CD4-positive, alpha-beta T cell treated with Interleukin-4 for 4 hours (primary cell): ENCODE results near the gene MYDGF.
"Not testable (repeated sequence)": the region's sequence is repeated elsewhere in the genome, so short reads cannot be mapped to it uniquely, and the experiment has no call there.

ENCODE experiments used
- DNase-seq: peaks from one replicate; pipeline ENCODE4 v3.0.0-alpha.2; 2020

MYDGF gene

GRCh38 chr19:4699826-4700692, 29.9 kb upstream of the MYDGF start:
- DNase-seq, result no peak

- no peak for DNase-seq
These were observed 27.2 kb upstream of the MYDGF start for GRCh38 chr19:4697304-4697703.

DNA sequence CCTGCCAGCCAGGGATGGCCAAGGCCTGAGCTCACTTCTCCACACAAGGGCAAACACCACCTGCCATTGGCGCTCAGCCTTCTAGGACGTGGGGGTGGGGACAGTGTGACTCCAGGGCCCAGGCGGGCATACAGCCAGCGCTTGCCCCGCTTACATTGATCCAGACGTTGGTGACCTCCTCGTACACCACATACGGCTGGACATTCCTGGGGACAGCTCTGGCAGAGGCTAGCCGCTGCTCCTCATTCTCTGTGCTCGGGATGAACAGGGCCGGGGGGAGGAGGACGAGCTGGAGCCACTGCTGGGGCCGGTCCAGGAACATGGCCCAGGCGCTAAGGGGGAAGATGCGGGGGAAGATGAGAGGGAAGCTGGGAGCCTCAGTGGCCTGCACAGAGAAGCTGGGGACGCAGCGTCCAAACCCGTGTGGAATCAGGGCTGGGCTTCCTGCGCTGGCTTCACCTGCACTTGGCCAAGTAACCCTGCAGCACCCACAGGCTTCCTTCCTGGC, 25.1 kb upstream of the MYDGF start:
- DNase-seq, result no peak

DNA sequence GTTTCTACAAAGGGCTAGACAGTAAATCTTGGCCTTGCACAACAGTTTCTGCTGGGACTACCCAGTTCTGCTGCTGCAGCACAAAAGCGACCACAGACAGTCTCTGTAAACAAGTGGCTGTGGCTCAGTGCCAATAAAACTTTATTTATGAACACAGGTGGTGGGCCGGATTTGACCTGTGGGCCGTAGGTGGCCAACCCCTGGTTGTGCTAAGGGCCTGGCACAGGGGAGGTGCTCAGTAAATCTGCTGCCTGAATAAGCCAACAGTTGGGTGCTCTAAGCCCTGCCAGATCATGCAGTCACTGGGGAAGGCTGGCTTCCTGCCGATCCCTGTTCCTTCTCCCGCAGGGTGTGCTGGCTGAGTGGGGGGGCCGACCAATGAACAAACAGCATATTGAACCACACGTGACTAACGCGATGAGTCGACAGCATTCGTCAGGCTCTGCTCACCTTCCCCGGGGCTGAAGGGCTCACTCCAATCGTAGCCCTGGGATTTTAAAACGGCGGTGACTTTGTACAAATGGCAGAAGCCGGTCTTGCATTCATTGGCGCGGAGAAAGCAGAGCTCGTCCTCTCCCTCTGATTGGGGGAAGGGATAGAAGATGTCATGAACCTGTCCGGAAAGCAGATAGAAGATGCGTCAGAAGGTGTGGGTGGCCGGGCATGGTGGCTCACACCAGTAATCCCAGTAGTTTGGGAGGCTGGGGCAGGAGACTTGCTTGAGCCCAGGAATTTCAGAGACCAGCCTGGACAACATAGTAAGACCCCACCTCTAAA, 24.3 kb upstream of the MYDGF start:
- no peak for DNase-seq

- DNase-seq, result no peak
These were observed 23.5 kb upstream of the MYDGF start for GRCh38 chr19:4693471-4694121.

DNA sequence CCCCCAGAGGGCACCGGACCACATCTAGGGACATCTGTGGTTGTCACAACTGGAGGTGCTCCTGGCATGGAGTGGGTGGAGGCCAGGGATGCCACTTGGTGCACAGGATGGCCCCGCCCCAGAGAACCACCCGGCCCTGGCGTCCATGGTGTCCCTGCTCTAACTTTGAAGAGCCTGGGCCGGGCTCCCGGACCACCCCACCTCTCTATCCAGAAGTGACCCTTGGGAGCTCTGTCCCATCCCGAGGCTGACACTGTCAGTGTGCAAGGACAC, 22.9 kb upstream of the MYDGF start:
- no peak for DNase-seq

DNA sequence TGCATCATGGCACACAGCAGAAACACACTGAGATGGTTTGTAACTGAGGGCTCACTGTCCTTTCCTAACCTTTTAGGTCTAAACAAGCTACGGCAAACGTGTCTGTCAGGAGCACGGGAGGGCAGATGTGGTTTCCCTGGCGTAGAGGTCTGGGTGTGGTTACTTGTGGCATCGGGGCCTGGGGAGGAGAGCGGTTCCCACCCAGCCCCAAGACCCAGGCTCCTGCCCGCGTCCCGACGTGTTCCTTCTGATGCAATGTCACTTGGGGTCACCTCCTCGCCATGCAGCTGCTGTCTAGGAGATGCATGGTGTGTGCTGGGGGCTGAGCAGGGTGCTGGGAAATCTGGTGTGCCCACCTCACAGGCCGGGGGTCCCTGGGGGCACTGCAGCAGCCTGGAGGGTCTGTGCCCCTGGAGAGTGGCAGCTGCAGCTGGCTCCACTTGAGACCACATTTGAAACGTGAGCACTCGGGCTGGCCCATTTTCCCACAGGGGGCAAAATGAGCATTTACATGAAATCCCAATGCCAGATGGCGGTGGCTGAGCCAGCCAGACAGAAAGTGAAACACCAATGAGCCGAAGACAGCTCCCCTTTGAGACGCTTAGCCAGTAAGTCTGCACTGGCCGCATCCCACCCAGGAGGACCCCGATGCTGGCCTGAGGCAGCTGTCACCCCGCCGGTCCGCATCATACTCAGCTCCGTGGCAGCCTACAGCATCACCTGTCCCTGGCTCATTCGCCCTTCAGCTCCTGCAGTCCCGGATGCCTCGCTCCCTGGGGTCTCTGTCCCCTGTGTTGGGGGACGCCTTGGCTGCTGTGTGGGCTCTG, 22.3 kb upstream of the MYDGF start:
- no peak for DNase-seq

DNA sequence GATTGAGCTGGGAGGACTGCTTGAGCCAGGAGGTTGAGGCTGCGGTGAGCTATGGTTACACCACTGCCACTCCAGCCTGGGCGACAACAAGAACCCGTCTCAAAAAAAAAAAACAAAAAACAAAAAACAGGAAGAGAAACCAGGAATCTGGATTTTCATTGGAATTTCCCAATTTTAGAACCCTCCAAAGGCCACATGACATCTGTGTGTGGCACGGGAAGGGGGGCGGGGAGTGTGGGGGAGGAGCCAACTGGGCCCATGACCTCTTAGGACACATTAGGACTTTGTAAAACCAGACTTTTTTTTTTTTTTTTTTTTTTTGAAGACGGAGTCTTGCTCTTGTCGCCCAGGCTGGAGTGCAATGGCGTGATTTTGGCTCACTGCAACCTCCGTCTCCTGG, 21.2 kb upstream of the MYDGF start:
- no peak for DNase-seq

DNA sequence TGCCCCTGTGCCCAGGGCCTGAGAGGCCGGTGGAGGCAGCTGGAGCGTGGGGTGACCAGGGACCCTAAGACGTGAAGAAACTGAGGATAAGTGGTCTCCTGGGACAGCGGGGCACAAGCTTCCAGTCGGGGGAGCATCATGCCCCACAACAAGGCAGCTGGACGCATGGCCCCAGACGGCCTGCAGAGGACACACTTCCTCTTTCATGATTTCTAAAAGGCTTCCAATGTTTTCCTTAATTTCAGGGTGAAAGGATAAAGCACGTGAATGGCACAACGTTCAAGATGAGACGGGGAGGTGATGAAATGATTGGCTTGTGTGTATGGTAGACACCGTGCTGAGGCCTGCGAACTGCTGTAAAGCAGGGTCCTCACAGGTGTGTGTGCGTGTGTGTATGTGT, 20.2 kb upstream of the MYDGF start:
- DNase-seq, result no peak

DNA sequence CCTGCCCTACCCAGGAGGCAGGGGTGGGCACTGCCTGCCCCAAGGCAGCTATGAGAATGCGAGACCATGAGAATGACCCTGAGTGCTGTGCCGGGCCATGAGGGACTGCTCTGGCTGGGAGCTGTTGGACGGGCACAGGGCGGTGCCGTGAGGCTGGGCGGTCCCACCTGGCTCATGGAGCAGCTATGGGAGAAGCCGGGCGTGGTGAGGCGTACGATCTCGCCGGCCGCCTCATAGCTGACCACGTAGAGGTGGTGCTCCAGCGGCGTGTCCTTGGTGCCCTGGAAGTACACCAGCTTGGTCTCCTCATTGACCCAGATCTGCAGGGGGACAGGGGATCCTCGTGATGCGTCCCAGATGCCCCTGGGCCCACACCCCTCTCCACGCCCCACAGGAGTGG, 19.3 kb upstream of the MYDGF start:
- no peak for DNase-seq

DNA sequence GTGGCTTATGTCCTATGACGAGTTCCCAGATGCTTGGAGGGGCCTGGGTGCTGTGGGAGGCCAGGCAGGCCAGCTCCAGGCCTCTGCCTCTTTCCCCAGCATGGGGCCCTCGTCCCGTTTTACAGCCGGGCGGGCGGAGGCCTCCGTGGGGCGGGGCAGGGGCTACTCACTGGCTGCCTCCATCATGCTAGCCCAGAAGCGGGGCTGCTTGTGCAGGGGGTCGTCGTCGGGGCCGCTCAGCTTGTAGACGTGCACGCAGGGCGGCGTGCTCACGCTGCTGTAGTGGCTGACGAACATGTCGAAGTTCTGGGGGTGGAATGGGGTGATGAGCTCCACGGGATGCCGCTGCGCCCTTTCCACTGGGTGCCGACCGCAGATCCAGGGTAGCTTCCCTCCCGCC, 18.4 kb upstream of the MYDGF start:
- no peak for DNase-seq

DNA sequence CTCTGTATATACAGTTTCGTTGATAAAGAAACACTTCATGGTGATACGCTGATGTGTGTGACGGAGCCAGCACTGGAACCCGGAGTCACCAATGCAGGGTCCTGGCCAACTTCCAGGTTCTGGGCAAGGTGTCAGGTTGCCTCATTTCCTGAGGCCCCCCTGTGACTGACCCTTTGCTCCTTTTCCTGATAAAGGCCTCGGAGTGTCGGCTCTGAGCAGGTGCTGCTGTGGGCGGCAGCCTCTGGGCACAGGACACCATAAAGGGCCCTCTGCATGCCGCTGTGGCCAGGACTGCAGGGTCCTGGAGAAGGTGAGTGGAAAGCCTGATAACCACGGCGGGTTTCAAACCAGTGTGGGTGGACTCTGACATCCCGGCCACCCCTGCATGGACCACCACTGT, 17.3 kb upstream of the MYDGF start:
- DNase-seq, result no peak

DNA sequence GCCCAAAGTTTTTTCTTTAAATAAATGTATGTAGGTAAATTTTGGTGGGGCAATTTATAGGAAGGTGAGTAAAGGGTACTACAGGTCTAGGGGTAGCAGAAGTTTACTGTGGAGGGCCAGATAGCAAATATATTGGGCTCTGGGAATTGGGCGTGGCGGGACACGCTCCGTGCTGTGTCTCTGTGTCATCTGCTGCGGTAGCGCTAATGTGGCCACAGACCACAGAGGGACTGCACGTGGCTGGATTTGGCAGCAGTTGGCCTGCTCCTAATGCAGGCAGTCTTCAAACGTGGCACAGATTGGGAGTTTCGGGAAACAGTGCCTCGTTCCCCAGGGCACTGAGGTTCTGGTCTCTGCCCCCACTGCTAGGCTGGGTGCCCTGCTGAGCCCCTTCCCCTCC, 16.6 kb upstream of the MYDGF start:
- DNase-seq, result no peak

DNA sequence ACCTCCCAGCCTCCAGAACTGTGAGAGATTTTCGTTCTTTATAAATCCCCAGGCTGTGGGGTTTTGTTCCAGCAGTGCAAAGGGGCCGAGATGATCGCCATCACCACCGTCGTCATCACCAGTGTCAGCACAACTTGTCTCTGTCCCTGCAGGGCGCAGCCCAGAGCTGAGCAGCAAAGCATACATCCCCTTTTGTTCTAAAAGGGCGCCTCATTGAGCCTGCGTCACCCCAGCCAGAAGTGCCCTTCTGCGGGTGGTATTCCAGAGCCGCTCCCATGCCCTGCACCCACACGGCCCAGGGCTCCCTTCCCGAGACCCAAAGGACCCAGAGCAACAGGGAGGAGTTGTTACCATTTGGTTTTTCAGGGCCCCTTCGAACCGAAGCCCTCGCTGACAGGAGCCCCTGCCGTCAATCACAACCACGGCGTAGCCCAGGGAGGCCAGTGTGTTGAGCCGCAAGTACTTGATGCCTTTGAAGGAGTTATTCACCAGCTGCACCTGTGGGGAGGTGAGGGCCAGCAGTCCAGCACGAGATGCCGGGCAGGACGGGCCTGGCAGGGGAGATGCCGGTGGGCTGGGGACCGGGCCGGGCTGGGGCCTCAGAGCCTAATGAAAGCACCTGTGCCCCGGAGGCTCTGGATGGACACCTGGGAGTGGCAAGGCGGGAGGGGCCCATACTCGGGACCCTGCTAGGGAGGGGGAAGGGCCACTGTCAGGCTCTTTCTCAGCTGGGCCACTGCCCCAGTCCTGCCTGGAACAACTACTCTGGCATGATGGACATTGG, 14.4 kb upstream of the MYDGF start:
- DNase-seq, result no peak

GRCh38 chr19:4682417-4683200, 12.5 kb upstream of the MYDGF start:
- no peak for DNase-seq

DNA sequence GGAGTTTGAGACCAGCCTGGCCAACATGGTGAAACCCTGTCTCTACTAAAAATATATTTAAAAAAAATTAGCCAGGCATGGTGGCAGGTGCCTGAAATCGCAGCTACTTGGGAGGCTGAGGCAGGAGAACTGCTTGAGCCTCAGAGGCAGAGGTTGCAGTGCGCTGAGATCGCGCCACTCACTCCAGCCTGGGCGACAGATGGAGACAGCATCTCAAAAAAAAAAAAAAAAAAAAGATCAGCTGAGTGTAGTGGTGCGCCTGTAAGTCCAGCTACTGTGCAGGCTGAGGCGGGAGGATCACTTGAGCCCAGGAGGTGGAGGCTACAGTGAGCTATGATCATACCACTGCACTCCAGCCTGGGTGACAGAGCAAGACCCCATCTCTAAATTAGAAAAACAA, 9.9 kb upstream of the MYDGF start:
- DNase-seq, result not testable (repeated sequence)

DNA sequence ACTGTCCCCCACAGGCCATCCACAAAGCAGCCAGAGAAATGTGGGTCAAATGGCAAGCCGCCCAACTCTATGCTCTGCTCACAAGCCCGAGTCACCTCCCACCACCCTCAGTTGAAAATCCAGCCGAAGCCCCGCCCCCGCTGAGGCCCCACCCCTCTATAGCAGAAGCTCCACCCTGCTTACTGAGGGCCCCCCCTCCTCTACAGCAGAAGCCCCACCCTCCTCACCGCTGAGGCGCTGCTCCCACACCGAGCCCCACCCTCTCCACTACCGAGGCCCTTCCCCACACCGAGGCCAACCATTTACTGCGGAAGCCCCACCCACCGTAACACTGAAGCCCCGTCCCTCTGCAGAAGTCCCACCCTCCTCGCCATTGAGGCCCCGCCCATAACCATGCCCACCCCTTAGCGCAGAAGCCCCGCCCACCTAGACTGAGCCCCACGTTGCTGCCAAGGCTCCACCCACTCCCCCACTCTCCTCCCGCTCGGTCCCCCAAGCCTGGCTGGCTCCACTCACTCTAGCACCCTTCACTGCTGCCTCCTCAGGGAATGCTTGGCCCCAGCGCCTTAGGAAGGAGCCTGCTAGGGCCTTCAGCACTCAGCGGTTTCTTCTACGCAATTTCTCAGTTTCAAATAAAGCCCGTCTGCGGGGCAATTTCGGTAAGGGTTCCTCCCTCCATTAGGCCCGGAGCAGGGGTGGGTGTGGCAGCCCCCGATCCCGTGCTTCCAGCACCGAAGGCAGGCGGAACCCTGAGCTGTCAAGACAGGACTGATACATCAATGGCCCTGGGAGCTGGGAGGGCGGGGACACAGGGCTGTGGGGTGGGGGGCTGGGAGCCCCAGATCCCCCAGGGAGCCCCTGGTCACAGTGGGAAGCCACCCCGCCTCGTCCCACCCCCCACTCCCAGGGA, 9.0 kb upstream of the MYDGF start:
- no peak for DNase-seq

DNA sequence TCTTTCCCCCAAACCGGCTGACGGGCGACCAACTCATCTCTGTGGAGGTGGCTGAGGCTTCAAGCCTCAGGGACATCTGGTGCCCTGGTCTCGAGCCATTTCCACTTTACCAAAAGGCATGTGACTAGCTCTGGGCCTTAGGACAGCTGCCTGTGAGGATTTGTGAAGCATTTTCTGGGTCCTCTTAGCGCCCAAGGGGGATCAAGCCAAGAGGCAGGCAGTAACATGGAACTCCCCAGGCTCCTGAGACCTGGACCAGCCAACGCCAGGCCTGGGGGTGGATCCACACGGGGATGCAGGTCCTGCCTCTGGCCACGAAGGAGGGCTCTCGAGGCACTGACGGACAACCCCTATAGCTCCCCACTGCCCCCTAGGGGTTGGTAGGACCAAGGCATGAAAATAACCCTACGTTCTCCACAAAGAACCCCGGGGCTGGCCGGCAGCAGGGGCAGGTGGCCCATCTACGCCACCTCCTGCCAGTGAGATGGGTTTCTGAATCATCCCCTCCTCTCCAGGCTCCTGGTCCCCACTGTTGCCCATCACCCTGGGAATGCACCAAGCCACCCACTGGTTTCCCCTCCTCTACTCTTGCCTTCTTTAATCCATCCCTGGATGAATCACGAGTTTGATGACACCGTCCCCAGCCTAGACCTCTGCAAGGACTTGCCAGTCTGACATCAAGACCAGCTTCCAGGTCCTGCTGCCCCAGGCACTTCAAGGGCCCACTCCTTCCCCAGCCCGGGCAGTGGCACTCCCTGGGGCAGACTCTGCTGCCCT, 7.0 kb upstream of the MYDGF start:
- DNase-seq, result no peak

- no peak for DNase-seq
These were observed 5.2 kb upstream of the MYDGF start for GRCh38 chr19:4675346-4675745.
